ENCODE measurements around the gene TMEM108. TPM values are rescaled to one million over a fixed set of nuclear protein-coding genes. Genes with fewer than 3 reads are reported as not detected.

TMEM108 gene
- polyA plus RNA-seq, 1 of the 3 experiments (the other 2 are of a cell fraction): 8.6 TPM

GRCh38 chr3:133273346-133273745, 235.2 kb downstream of the TMEM108 start:
- ChIA-PET POLR2A (no interaction called here), CTCF (interaction anchor here (0.8 kb wide), 1 partner anchor 547 kb away, joined by 3 read pairs; no protein-coding TSS in a partner anchor)
- no peak overlapping the region for H2AFZ ChIP-seq (ENCODE audit: low read depth)
- no peaks in the 10 kb centered on the region for H3K9me3 ChIP-seq
- no peak overlapping the region for H3K4me2 ChIP-seq
- no peaks in the 10 kb centered on the region for H3K27me3 ChIP-seq (ENCODE audit: insufficient read depth)
- H3K9me2 ChIP-seq: no peaks in the 10 kb centered on the region
- no peak overlapping the region for H3K4me3 ChIP-seq (ENCODE audit: low read depth in 2 of 2, low read length in 1 of 2)
- no peaks in the 10 kb centered on the region for H3K79me2 ChIP-seq (ENCODE audit: insufficient read depth)
- WGBS (ENCODE audit: low lambda C conversion rate): 88% methylated on average over 2 of the region's 2 CpGs
- no peak for DNase-seq
- H3K4me1 ChIP-seq (ENCODE audit: control insufficient read depth in 1 of 2, insufficient read depth in 2 of 2, low read depth in 1 of 2, low read length in 1 of 2): peaks cover 0 to 31% of the 10 kb centered on the region in 2 experiments; a peak in 2 of 4 replicates
- H3K27ac ChIP-seq (ENCODE audit: low read depth in 2 of 2, low read length in 1 of 2): no peak overlapping the region; a peak in 1 of 4 replicates
- peaks cover 10% of the 10 kb centered on the region for H3F3A ChIP-seq (replicated peaks; ENCODE audit: insufficient read depth)
- no peak overlapping the region for H3K9ac ChIP-seq
- no peaks in the 10 kb centered on the region for H3K36me3 ChIP-seq (replicated peaks in 1 of 2; ENCODE audit: control insufficient read depth in 1 of 2, insufficient read depth in 2 of 2, low read length in 1 of 2)
- TF ChIP-seq FOXM1 (IDR thresholded peaks at IDR 0.05; ENCODE audit: low read depth) (no peak), JUND (IDR thresholded peaks at IDR 0.05) (no peak), RXRA (IDR thresholded peaks at IDR 0.05; ENCODE audit: borderline replicate concordance, low read depth) (no peak), MEF2A (IDR thresholded peaks at IDR 0.05; ENCODE audit: borderline replicate concordance, low read depth) (no peak), USF2 (IDR thresholded peaks at IDR 0.05; ENCODE audit: borderline replicate concordance, low read depth, low read length) (no peak), MXI1 (IDR thresholded peaks at IDR 0.05; ENCODE audit: low read depth, low read length) (no peak)
- no peaks in the 10 kb centered on the region for H4K20me1 ChIP-seq (ENCODE audit: insufficient read depth)

GRCh38 chr3:133274477-133274876, 236.3 kb downstream of the TMEM108 start:
- TF ChIP-seq TEAD4 (IDR thresholded peaks at IDR 0.05; ENCODE audit: borderline replicate concordance, insufficient read depth) (no peak), NFIC (IDR thresholded peaks at IDR 0.05; ENCODE audit: borderline replicate concordance) (no peak), GABPA (IDR thresholded peaks at IDR 0.05; ENCODE audit: low read depth) (no peak), SIN3A (IDR thresholded peaks at IDR 0.05; ENCODE audit: borderline replicate concordance, low read depth, low read length) (no peak), PBX3 (IDR thresholded peaks at IDR 0.05) (no peak), EP300 (IDR thresholded peaks at IDR 0.05; ENCODE audit: borderline replicate concordance in 1 of 2, low read depth in 1 of 2, low read length in 1 of 2) (no peak), POLR2AphosphoS5 (IDR thresholded peaks at IDR 0.05; ENCODE audit: low read depth, low read length) (no peak), RXRA (IDR thresholded peaks at IDR 0.05; ENCODE audit: borderline replicate concordance, low read depth) (no peak), USF1 (IDR thresholded peaks at IDR 0.05; ENCODE audit: borderline replicate concordance, low read depth) (no peak), GATA2 (CRISPR knock-in tag; IDR thresholded peaks at IDR 0.05) (no peak), YY1 (IDR thresholded peaks at IDR 0.05; ENCODE audit: low read depth) (no peak), USF2 (IDR thresholded peaks at IDR 0.05; ENCODE audit: borderline replicate concordance, low read depth, low read length) (no peak), RCOR1 (IDR thresholded peaks at IDR 0.05; ENCODE audit: low read length) (no peak), REST (IDR thresholded peaks at IDR 0.05; ENCODE audit: low read depth, low read length) (no peak), TAF1 (IDR thresholded peaks at IDR 0.05; ENCODE audit: borderline replicate concordance, low read depth, low read length) (no peak), FOSL2 (IDR thresholded peaks at IDR 0.05; ENCODE audit: borderline replicate concordance, low read depth) (no peak), RAD21 (IDR thresholded peaks at IDR 0.05; ENCODE audit: low read length) (no peak), RFX5 (IDR thresholded peaks at IDR 0.05; ENCODE audit: low read length) (no peak)
- ChIA-PET POLR2A (no interaction called here), CTCF (interaction anchor here (1.3 to 2.4 kb wide), 2 partner anchors 27 to 233 kb away, joined by 4 to 8 read pairs; no protein-coding TSS in a partner anchor)
- H4K20me1 ChIP-seq (ENCODE audit: insufficient read depth): no peaks in the 10 kb centered on the region
- H2AFZ ChIP-seq (ENCODE audit: low read depth): no peak overlapping the region
- no peak overlapping the region for H3K4me3 ChIP-seq (ENCODE audit: low read depth in 2 of 2, low read length in 1 of 2)
- no peaks in the 10 kb centered on the region for H3K9me2 ChIP-seq
- peaks cover 0 to 23% of the 10 kb centered on the region in 2 experiments; a peak in 2 of 4 replicates for H3K4me1 ChIP-seq (ENCODE audit: control insufficient read depth in 1 of 2, insufficient read depth in 2 of 2, low read depth in 1 of 2, low read length in 1 of 2)
- no peaks in the 10 kb centered on the region for H3K9me3 ChIP-seq
- no peaks in the 10 kb centered on the region for H3K79me2 ChIP-seq (ENCODE audit: insufficient read depth)
- peaks cover 10% of the 10 kb centered on the region for H3F3A ChIP-seq (replicated peaks; ENCODE audit: insufficient read depth)
- no peaks in the 10 kb centered on the region for H3K27me3 ChIP-seq (ENCODE audit: insufficient read depth)
- no peak for DNase-seq
- no peak overlapping the region for H3K9ac ChIP-seq
- no peak overlapping the region; a peak in 1 of 4 replicates for H3K27ac ChIP-seq (ENCODE audit: low read depth in 2 of 2, low read length in 1 of 2)
- H3K36me3 ChIP-seq (replicated peaks in 1 of 2; ENCODE audit: control insufficient read depth in 1 of 2, insufficient read depth in 2 of 2, low read length in 1 of 2): no peaks in the 10 kb centered on the region
- no peak overlapping the region for H3K4me2 ChIP-seq

Measured in SK-N-SH (cell line).